Measurements from ENCODE around the gene ATRN.
"Not testable (repeated sequence)": the region's sequence is repeated elsewhere in the genome, so short reads cannot be mapped to it uniquely, and the experiment has no call there.

ATRN gene

DNA sequence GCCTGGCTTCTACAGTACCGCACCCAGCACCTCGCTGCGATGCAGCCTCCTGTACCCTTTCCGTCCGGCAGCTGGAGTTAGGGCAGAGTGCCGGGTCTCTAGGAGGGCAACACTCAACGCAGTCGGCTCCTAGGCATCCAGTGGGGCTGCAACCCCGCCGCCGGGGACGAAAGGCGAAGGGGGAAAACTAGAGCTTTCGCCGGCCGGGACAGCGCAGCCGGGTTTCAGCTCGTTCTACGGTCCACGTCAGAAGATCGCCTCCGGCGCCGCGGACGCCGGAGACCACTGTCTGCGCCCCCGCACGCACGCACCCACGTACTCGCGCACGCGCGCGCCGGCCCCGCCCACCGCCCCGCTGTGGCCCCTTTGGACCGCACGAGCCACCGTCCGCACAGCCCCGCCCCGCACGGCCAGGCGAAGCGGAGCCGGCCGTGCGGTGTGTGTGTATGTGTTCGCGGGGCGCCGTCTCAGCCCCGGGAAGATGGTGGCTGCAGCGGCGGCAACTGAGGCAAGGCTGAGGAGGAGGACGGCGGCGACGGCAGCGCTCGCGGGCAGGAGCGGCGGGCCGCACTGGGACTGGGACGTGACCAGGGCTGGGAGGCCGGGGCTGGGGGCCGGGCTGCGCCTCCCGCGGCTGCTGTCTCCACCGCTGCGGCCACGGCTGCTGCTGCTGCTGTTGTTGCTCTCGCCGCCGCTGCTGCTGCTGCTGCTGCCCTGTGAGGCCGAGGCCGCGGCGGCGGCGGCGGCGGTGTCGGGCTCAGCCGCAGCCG lies at the start of gene ATRN:
TSS of gene ATRN (plus strand) at position 392 of the 770 bp plus-strand sequence. CDS start at position 482, 90 bp downstream.
- peak in 57 of 58 donors; percentile 53 to 93 (median 82) for DNase-seq

DNA sequence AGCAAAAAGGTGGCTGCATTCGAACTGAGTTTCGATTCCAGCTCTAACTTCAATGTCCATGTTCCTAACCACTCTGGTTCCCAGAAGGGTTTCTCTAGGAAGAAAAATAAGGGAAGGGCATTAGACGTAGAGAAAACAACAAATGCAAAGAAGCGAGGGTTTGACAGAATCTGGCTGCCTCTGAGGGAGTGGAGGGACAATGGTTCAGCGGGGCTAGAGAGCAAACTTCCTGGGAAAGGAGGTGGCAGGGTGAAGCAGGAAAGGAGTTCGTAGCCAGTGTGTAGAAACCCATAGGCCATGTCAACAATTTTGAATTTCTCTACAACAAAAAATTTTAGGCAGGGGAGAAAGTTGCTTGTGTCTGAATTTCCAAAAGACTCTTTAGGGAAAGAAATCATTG lies 48.8 kb upstream of the ATRN start:
- no peak for DNase-seq

DNA sequence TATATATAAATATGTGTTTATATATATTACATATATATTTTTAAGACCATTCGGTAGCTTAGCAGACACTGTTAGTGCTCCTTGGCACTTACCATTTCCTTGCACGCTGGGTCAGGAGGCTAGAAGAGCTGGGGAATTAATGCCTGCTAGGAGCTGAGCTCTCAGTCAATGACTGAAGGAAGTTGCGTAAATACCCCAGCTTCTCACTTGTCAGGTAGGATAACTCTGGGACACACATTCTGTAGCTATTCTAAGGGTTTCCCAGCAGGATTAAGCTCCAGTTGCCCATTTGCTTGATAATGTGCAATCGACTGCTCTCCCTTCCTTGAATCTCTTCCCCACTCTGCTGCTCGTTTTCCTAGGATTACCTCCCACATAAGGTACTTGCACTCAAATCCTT lies 47.7 kb upstream of the ATRN start:
- no peak for DNase-seq

DNA sequence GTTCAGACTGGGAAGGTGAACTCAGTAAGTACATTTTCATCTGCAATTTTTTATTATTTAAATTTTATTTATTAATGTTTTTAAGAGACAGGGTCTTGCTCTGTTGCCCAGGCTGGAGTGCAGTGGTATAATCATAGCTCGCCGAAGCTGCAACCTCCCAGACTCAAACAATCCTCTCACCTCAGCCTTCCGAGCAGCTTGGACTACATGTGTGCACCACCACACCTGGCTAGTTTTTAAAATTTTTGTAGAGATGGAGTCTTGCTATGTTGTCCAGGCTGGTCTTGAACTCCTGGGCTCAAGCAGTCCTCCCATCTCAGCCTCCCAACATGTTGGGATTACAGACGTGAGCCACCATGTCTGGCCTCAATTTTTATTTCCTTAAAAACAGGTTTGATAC lies 44.1 kb upstream of the ATRN start:
- not testable (repeated sequence) for DNase-seq

DNA sequence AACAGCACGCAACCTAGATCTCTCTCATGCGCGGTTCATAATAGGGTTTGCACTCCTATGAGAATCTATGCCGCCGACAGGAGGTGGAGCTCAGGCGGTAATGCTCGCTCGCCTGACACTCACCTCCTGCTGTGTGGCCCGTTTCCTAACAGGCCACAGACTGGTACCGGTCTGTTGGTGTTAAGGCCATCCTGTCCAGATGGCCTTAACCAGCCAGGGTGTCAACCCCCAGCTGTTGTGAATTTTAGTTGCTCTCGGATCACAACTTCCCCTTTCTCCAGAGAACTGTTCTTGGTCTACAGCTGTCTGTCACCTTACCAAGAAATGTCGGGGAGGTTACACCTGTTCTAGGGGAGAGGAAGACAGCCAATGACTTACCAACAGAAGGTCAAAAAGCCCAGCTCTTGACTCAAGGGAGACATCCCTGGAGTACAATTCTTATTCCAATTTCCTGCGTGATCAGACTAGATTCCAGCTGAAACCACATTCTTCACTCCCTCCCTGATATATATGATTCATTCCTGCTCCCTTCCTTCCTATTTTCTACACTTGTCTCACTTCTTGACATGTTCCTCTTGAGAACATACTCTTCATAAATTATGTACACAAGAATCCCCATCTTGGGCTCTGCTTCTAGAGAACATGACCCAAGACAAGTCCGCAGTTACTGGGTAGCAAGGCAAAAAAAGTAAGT lies 40.3 kb upstream of the ATRN start:
- no peak for DNase-seq

DNA sequence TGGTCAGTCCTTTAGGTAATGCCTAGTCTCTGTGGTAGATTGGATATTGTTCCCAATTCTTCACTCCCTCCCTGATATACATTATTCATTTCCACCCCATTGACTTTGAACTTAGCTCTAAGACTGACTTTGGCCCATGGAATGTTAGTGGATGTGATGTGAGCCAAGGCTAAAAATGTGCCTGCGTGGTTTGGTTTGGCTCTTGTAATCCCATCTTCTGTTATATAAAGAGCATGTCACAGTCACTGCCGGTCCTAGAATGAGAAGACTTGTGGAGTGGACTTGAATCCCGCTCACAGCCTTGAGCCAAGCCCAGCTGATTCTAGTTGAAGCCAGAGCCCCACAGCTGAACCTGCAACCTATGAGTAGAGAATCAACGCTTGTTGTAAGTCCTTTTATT lies 39.7 kb upstream of the ATRN start:
- DNase-seq = no peak

DNA sequence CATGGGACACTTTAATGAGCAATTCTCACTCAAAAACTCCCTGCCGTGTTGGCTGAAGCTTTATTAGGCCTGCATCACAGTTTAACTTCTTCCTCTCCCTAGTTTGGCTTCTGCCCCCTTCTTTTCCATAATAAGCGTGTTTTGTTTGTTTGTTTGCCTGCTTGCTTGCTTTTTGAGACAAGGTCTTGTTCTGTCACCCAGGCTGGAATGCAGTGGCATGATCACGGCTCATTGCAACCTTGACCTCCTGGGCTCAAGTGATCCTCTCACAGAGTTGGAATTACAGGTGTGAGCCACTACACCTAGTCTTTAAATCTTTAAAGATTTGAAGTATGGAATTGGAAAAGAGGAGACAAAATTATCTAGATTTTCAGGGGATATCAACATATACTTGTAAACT lies 38.0 kb upstream of the ATRN start:
- no peak for DNase-seq

DNA sequence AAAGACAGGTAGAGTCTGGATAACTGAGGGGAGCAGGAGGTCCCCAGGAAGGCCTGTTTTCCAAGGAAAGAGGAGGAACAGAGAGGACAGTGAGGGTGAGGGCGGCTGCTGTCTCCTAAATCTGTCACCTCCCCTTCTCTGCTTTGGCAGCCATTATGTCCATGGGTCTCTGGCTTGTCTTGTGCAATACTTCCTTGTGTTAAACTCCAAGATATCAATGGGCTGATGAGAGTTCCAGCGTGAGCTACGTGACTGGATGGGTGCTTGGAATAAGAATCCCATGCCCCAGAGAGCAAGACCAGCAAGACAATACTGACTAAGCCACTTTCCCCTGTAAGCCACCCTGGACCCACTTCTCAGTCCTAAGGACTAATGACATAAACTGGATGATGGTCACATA lies 37.1 kb upstream of the ATRN start:
- DNase-seq = no peak

DNA sequence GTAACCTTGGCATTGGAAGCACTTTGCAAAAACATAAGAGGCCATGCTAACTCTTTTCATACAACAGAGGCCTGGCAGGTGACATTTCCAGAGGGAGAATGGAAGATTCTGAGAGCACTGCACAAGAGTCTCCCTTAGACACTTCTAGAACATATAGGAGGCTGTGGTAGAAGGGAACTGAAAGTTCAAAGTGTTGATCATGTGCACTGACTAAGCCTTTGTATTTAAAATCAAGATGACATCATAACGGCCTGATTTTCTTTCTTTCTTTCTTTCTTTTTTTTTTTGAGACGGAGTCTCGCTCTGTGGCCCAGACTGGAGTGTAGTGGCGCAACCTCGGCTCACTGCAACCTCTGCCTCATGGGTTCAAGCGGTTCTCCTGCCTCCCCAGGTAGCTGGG lies 36.6 kb upstream of the ATRN start:
- no peak for DNase-seq

DNA sequence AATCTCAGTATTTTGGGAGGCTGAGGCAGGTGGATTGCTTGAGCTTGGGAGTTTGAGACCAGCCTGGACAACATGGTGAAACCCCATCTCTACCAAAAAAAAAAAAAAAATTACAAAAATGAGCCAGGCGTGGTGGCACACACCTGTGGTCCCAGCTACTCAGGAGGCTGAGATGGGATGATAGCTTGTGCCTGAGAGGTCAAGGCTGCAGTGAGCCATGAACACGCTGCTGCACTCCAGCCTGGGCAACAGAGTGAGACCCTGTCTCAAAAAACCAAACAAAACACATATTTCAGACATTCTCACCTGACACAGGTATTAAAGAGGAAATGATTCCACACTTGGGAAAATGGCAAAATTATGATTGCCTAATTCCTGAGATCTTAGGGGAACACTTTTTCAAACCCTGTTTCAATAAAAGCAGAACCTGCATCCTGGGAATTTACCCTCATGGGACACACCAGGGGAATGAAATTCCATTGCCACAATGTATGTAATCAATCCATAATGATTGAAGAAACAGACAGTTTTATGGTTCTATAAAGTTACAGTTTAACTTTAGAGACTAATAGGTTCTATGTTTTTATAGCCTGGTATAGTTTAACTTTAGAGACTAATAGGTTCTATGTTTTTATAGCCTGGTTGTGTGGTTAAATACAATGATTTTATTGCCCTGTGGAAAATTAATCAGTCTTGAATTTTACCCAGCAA lies 33.8 kb upstream of the ATRN start:
- no peak for DNase-seq

DNA sequence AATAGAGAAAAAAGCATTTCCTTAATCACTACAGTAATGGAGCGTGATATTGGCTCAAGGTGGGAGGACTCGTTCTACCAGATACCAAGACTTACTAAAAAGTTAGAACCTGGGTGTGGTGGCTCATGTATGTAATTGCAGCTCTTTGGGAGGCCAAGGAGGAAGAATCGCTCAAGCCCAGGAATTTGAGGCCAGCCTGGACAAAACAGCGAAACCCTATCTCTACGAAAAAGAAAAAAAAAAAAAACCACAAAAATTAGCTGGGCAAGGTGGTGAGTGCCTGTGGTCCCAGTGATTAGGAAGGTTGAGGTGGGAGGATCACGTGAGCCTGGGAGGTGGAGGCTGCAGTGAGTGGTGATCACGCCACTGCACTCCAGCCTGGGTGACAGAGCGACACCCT lies 24.0 kb upstream of the ATRN start:
- no peak for DNase-seq

DNA sequence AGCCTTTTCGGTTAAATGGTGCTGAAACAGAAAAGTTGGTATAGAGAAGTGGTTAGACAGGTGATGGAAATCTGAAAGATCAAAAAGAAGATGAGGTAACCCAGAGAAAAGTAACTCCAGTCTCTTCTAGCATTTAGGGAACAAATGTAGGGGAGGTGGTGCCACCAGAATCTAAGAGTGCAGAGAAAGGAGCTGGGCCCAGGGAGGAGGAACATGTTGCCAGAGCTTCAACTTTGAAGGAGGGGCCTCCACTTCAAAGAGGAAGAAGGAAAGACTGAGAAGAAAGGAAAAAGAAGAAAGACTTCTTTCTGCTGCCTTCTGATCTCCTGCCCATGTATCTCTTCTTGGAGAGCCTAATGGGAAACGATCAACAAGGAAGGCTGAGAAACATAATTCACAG lies 23.5 kb upstream of the ATRN start:
- DNase-seq = no peak

DNA sequence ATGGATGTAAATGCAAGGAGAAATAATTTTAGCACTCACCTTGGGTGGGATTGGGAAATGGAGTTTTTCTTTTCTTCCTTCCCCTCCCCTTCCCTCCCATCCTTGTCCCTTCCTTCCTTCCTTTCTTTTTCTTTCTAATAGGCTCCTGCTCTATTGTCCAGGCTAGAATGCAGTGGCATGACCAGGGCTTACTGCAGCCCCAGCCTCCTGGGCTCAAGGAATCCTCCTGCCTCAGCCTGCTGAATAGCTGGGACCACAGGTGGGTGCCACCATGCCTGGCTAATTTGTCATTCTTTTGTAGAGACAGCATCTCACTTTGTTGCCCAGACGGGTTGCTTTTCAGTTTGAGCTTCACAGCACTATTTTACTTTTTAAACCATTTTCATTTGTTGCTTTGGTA lies 21.5 kb upstream of the ATRN start:
- DNase-seq = no peak

DNA sequence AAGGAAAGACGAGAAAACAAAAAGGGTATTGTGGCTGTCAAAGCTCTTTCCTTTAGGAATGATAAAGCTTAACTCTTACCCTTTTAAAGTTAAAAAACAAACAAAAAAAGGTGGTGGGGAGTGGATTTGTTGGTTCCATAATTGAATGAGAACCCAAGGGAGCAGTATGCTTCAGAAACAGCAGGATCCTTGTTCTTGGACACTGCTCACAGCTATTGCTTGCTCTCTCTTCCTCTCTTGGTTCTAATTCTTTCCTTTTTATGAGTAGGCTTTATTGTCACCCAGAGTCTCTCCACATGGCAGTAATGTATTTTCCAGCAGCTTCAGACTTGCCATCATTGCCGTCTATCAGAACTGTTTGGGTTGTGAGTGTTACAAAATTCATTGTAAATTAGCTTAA lies 18.7 kb upstream of the ATRN start:
- no peak for DNase-seq

DNA sequence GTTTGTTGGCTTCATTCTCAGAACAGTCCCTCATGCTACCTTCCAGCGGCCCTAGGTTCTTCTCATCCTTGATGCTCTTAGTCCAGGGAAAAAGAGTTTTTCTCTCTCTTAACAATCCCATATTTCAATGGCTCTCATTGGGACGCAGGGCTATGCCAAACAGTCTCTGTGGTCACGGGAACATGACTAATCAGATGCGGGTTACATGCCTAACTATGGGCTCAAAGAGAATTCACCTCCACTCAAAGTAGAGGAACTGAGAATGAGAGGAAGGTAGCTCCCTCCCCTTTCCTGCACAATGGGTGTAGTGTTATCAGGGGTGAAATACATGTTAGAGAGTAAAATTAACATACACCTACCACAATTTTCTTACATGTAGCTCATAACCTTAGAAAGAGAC lies 18.1 kb upstream of the ATRN start:
- DNase-seq = no peak

DNA sequence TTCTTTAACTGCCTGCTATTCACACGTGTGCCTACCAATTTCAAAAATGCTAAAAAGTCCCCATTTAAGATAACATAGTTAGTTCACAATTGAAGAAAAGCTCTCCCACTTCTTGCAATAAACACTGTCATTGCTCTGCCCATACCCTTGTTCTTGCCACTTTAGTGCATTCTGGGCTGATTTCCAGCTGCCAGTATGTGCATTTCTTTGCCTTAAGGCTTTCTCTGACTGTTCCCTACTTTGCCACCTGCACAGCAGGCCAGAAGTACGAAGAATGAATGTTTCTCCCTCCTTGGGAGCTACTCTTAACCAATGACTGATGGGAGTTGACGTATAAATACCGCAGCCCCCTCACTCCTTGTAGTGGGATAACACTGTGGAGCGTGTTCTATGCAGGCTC lies 16.0 kb upstream of the ATRN start:
- peak in 7 of 58 donors; percentile 2 to 39 (median 14) for DNase-seq

DNA sequence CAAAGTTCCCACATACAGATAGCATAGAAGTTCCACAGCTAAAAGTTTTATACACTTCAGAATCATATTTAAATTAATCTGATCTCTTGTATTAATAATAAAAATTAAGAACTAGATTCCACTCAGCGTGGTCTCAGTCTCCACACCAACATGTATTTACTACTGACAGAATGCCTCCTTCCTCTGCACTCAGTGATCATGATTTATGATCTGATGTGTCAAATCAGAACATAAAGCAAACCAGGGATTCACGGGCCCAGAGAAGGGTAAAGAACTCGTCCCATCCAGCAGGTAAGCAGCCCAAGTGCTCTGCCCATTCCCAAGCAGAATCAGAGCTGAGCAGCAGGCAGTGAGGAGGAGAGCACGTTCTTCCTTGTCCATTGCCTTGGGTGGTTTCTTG lies 14.2 kb upstream of the ATRN start:
- DNase-seq = no peak

DNA sequence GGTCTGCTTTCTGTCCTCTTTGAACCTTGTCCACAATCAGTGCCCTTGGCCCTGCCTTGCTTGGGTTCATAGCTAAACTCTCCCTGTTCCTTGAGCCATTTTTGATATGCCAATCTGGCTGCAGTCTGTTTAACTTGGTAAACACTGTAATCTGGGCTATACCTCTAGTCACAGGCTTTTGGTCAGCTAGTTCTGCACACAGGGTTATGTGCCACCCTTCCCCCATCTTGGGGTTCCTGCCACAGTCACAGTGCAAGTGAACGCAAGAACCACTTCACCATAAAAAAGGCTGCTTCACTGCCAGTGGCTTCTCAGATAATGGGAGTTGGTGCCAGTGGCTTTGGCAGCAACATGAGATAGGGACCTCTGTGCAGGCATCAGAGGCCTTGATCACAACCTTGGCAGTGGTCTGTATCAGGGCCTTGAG lies 10.9 kb upstream of the ATRN start:
- no peak for DNase-seq

DNA sequence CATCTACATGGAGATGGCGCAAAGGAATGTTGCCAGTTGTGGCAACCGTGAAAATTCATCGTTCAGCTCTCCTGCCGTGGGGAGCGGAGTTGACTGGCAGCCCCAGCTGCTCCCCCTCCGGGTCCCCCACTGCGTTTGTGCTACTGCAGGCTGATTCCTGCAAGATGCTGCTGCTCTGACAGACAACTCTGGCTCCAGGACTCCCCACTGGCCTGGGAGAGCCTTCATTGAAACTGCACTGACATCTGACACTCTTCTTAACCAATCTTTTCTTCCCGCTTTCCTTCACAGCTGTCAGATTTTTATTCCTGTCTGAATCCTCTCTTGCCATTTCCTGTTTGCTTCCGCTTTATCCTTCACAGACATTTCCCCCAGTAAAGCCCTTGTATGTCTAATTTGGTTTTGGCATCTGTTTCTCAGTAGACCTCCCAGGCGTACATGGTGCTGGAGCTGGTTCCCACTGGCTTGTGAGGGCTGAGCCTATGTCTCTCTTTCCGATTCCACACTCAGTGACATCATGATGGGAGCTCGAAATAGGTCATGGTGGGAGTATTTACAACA lies 9.5 kb upstream of the ATRN start:
- peak in 16 of 58 donors; percentile 5 to 63 (median 17) for DNase-seq

DNA sequence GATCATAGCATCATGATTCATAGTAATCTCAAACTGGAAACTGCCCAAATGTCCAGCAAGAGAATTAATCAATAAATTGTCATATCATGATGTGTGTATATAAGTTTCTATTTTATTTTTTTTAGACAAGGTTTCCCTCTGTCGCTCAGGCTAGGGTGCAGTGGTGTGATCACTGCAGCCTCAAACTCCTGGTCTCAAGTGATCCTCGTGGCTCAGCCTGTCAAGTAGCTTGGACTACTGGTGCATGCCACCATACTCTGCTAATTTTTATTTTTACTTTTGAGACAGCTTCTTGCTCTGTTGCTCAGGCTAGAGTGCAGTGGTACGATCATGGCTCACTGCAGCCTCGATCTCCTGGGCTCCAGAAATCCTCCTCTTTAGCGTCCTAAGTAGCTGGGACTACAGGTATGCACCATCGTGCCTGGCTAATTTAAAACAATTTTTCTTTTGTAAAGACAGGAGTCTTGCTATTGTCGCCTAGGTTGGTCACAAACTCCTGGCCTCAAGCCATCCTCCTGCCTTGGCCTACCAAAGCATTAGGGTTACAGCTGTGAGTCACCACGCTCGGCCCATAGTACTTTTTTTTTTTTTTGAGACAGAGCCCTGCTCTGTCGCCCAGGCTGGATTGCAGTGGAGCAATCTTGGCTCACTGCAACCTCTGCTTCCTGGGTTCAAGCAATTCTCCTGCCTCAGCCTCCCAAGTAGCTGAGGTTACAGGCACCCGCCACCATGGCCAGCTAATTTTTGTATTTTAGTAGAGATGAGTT lies 8.7 kb upstream of the ATRN start:
- no peak for DNase-seq

DNA sequence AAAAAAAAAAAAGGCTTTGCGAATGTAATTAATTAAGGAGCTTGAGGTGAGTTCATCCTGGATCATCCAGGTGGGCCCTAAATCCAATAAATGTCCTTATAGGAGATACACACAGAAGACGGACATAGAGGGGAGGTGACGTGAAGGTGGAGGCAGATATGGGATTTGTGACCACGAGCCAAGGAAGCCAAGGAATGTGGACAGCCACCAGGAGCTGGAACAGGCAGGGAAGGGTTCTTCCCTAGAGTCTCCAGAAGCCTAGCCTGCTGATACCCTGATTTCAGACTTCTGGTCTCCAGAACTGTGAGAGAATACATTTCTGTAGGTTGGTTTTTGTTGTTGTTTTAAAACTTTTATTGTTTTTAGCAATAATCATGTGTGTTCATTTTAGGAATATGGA lies 6.7 kb upstream of the ATRN start:
- DNase-seq = no peak

Measured in anterior cingulate cortex (tissue), 58 donors.